GM10248 (cell line): ENCODE results near the gene ARID2.

Source experiments
- CTCF ChIA-PET: fragments of 300-600 bp; sonication (Branson Sonifier 250); formaldehyde crosslinking; extraction: SDS; loops from one replicate; lab custom pipeline; 2021; ENCODE audit warnings: antibody characterized with exemption; lab: Yijun Ruan, JAX
- POLR2A ChIA-PET: fragments of 350-650 bp; sonication (Branson Sonifier 250); formaldehyde crosslinking; extraction: SDS; loops from one replicate; lab custom pipeline; 2020; ENCODE audit warnings: antibody characterized with exemption; lab: Yijun Ruan, JAX
- DNase-seq: peaks from one replicate; pipeline ENCODE4 v3.0.0; 2012; ENCODE audit errors: extremely low spot score
- TF ChIP-seq, protein P1 (sequence below): IDR thresholded peaks from 2 replicates; pipeline ENCODE4 v1.5.1; 2012; ENCODE audit warnings: mild to moderate bottlenecking, low read depth; ENCODE audit errors: extremely low read depth, missing control alignments, control extremely low read depth

ARID2 gene

DNA sequence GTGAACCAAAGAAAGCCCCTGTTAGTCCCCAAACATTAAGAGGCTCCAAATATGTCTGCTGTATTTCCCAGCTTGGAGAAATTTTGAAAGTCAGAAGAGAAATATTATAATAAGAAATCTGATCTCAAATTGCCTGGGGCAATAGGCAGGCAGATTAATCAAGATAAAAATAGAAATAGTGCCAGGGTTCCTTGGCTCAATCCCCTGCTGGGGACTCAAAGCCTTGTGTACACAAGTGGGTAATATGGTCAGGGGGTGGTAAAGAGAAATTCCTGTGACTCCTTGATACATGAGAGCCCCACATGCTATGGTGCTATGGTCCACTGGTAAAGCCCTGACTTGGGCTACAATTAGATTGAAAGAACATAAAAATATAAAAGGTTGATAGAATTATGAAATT is 41.3 kb upstream of the ARID2 start:
- CTCF ChIA-PET: no interaction called here

GRCh38 chr12:45695035-45695434 is 34.5 kb upstream of the ARID2 start:
- TF ChIP-seq, protein P1, sequence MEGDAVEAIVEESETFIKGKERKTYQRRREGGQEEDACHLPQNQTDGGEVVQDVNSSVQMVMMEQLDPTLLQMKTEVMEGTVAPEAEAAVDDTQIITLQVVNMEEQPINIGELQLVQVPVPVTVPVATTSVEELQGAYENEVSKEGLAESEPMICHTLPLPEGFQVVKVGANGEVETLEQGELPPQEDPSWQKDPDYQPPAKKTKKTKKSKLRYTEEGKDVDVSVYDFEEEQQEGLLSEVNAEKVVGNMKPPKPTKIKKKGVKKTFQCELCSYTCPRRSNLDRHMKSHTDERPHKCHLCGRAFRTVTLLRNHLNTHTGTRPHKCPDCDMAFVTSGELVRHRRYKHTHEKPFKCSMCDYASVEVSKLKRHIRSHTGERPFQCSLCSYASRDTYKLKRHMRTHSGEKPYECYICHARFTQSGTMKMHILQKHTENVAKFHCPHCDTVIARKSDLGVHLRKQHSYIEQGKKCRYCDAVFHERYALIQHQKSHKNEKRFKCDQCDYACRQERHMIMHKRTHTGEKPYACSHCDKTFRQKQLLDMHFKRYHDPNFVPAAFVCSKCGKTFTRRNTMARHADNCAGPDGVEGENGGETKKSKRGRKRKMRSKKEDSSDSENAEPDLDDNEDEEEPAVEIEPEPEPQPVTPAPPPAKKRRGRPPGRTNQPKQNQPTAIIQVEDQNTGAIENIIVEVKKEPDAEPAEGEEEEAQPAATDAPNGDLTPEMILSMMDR: no peak
- no peak for DNase-seq
- CTCF ChIA-PET: interaction anchor here (1.8 to 2.3 kb wide), 2 partner anchors 9 to 151 kb away, joined by 5 to 8 read pairs; no protein-coding TSS in a partner anchor
- POLR2A ChIA-PET: no interaction called here

More for the DNA sequence above, 41.3 kb upstream of the ARID2 start:
- POLR2A ChIA-PET: no interaction called here
- DNase-seq: no peak
- TF ChIP-seq, protein P1: no peak

DNA sequence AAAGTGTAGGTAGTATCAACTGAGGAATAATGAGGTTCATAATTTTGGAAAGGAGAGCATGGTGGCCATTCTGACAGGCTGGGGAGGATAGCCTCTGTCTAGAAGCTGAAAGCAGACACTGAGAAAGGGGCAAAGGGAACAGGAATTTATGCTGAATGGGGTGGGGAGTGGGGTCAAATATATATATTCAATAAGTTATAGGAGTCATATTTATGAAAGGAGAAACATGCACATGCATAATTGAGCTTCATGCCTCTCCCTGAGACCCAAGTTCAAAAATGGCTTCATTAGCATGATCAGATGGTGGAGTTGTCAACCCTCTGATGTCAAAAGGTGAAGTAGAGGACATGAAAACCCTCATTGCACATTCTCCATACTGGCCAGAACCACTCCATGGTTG is 33.9 kb upstream of the ARID2 start:
- POLR2A ChIA-PET: no interaction called here
- no peak for DNase-seq
- TF ChIP-seq, protein P1: no peak
- CTCF ChIA-PET: interaction anchor here (1.8 to 2.3 kb wide), 2 partner anchors 10 to 152 kb away, joined by 5 to 8 read pairs; no protein-coding TSS in a partner anchor

DNA sequence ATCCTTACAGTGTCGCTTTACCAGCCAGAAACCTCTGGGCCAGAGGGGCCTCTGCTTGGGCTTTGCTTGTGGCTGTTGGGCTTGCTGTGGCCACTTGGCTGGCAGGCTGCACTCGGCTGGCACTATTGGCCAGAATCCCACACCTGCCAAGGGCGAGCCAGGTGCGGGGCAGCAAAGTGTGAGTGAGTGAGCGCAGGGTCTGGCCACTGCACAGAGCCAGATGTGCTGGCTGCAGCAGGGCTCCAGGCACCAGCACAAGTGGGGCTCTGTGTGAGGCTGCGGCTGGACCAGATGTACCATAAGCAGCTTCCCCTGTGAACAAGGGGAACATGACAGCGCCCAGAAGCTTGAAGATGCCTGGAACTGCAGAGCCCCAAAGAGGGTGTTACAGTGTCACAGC is 33.5 kb upstream of the ARID2 start:
- ChIA-PET CTCF (interaction anchor here (0.8 to 2.3 kb wide), 3 partner anchors 12 to 152 kb away, joined by 3 to 8 read pairs (median 4); no protein-coding TSS in a partner anchor), POLR2A (no interaction called here)
- TF ChIP-seq, protein P1: no peak
- DNase-seq: no peak

- TF ChIP-seq, protein P1: no peak
- POLR2A ChIA-PET: no interaction called here
Observed at GRCh38 chr12:45697371-45697770, 32.1 kb upstream of the ARID2 start.

DNA sequence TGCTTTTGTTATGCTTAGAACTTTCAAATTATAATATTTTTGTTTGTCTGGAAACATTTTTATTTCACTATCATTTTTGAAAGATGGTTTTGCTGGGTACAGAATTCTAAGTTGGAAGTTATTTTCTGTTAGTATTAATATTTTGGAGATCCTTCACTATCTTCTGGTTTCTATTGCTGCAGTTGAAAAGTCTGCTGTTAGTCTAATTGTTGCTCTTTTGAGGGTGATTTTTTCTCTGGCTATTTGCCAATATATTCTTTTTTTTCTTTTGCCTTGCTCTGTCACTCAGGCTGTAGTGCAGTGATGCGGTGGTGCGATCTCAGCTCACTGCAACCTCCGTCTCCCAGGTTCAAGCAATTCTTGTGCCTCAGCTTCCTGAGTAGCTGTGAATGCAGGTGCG is 28.2 kb upstream of the ARID2 start:
- CTCF ChIA-PET: interaction anchor here (1.4 to 1.5 kb wide), 2 partner anchors 8 to 66 kb away, joined by 3 read pairs; no protein-coding TSS in a partner anchor
- TF ChIP-seq, protein P1: no peak
- POLR2A ChIA-PET: no interaction called here
- DNase-seq: no peak

More at GRCh38 chr12:45697371-45697770, 32.1 kb upstream of the ARID2 start:
- CTCF ChIA-PET: interaction anchor here (1.4 to 2.3 kb wide), 2 partner anchors 13 to 153 kb away, joined by 4 to 8 read pairs; no protein-coding TSS in a partner anchor
- no peak for DNase-seq
